ENCODE measurements around the gene HSPH1. TPM values are rescaled to one million over a fixed set of nuclear protein-coding genes. Genes with fewer than 3 reads are reported as not detected.

Gene HSPH1
- total and polyA plus RNA-seq, 2 of the 8 experiments (the other 6 are each of a cell fraction or from before 2014, with no cell fraction given): 14.2 to 145 TPM

- no peak for TF ChIP-seq ASH2L (IDR thresholded peaks at IDR 0.05; ENCODE audit: low read length)
- TF ChIP-seq KDM4A (IDR thresholded peaks at IDR 0.05; ENCODE audit: low read depth, low read length, severe bottlenecking): no peak
- no peak for TF ChIP-seq RXRA (IDR thresholded peaks at IDR 0.05; ENCODE audit: insufficient read depth, low read depth, low read length)
- TF ChIP-seq TAF1 (IDR thresholded peaks at IDR 0.05; ENCODE audit: low read depth, low read length): no peak
- TF ChIP-seq YY1 (IDR thresholded peaks at IDR 0.05; ENCODE audit: low read depth, low read length): no peak
- no peak for TF ChIP-seq TEAD4 (IDR thresholded peaks at IDR 0.05; ENCODE audit: low read depth, low read length)
- no peak for TF ChIP-seq SAP30 (IDR thresholded peaks at IDR 0.05; ENCODE audit: insufficient read depth, insufficient replicate concordance, low read length)
- TF ChIP-seq MAX (IDR thresholded peaks at IDR 0.05): no peak
- TF ChIP-seq SUZ12 (IDR thresholded peaks at IDR 0.05; ENCODE audit: low read length): no peak
Observed at GRCh38 chr13:31191748-31192147, 30.0 kb upstream of the HSPH1 start (continued).

Data from H1 (cell line).